HepG2 (cell line): ENCODE measurements around the gene PPIL3. TPM values are rescaled to one million over a fixed set of nuclear protein-coding genes. Genes with fewer than 3 reads are reported as not detected.

ENCODE experiments used
- AKAP8 ChIP-seq: sonication (generic); formaldehyde crosslinking; IDR thresholded peaks from 2 replicates; pipeline ENCODE4 v1.5.1; 2020; ENCODE audit warnings: mild to moderate bottlenecking, missing genetic modification reagents
- ARNT ChIP-seq: fragments of 450-650 bp; IDR thresholded peaks from 2 replicates; pipeline ENCODE4 v1.6.1; 2017
- CHCHD3 ChIP-seq: sonication (generic); formaldehyde crosslinking; IDR thresholded peaks from 2 replicates; pipeline ENCODE4 v1.8.0; 2022; ENCODE audit warnings: mild to moderate bottlenecking, missing genetic modification reagents, moderate library complexity
- CREBL2 ChIP-seq: sonication (generic); formaldehyde crosslinking; IDR thresholded peaks from 2 replicates; pipeline ENCODE4 v1.8.1; 2023; ENCODE audit warnings: missing genetic modification reagents, mild to moderate bottlenecking, borderline replicate concordance
- FOXO1 ChIP-seq: sonication (generic); formaldehyde crosslinking; IDR thresholded peaks from 2 replicates; pipeline ENCODE4 v1.4.0; 2020; ENCODE audit warnings: missing genetic modification reagents
- KDM6A ChIP-seq: IDR thresholded peaks from 2 replicates; pipeline ENCODE4 v1.6.1; 2016; ENCODE audit warnings: low read depth
- NONO ChIP-seq, 2 experiments: fragments of 450-650 bp in 1 of 2; sonication (generic) in 1 of 2; formaldehyde crosslinking in 1 of 2; IDR thresholded peaks in 1 of 2; conservative IDR thresholded peaks in 1 of 2; 2 replicates each; pipeline versions ENCODE4 v1.6.1 to v1.8.0; 2017 to 2022; ENCODE audit warnings: mild to moderate bottlenecking in 1 of 2, missing genetic modification reagents in 1 of 2, moderate library complexity in 1 of 2
- PBX3 ChIP-seq: sonication (generic); formaldehyde crosslinking; IDR thresholded peaks from 2 replicates; pipeline ENCODE4 v1.8.1; 2023; ENCODE audit warnings: missing genetic modification reagents, inconsistent platforms, borderline replicate concordance
- PITX1 ChIP-seq: sonication (generic); formaldehyde crosslinking; IDR thresholded peaks from 2 replicates; pipeline ENCODE4 v1.5.1; 2020; ENCODE audit warnings: mild to moderate bottlenecking, missing genetic modification reagents
- UBTF ChIP-seq: sonication (generic); formaldehyde crosslinking; IDR thresholded peaks from 2 replicates; pipeline ENCODE4 v1.4.0; 2020; ENCODE audit warnings: mild to moderate bottlenecking, missing genetic modification reagents
- ZBTB7A ChIP-seq: sonication (generic); formaldehyde crosslinking; IDR thresholded peaks from 2 replicates; pipeline ENCODE4 v1.8.0; 2022; ENCODE audit warnings: mild to moderate bottlenecking, missing genetic modification reagents
- ZNF235 ChIP-seq: sonication (generic); formaldehyde crosslinking; IDR thresholded peaks from 2 replicates; pipeline ENCODE4 v1.8.1; 2023; ENCODE audit warnings: mild to moderate bottlenecking, missing genetic modification reagents, borderline replicate concordance
- ZNF350 ChIP-seq: sonication (generic); formaldehyde crosslinking; IDR thresholded peaks from 2 replicates; pipeline ENCODE4 v1.4.0; 2020; ENCODE audit warnings: mild to moderate bottlenecking, low read depth, missing genetic modification reagents, borderline replicate concordance
- ZNF501 ChIP-seq: sonication (generic); formaldehyde crosslinking; IDR thresholded peaks from 2 replicates; pipeline ENCODE4 v1.5.1; 2020; ENCODE audit warnings: mild to moderate bottlenecking, moderate library complexity, missing genetic modification reagents
- ZNF614 ChIP-seq: IDR thresholded peaks from 2 replicates; pipeline ENCODE4 v1.6.1; 2018; ENCODE audit warnings: missing biosample characterization, missing genetic modification reagents, inconsistent platforms, borderline replicate concordance
- ZSCAN29 ChIP-seq: sonication (generic); formaldehyde crosslinking; conservative IDR thresholded peaks from 2 replicates; pipeline ENCODE4 v1.4.0; 2020; ENCODE audit warnings: mild to moderate bottlenecking, missing genetic modification reagents
- polyA plus RNA-seq, 8 experiments: library from polyadenylated mRNA; depleted of rRNA in 3 of 8; stranded (reverse) in 7 of 8; unstranded in 1 of 8; fragments of >200 nt; fragmentation: Illumina TruSeq in 4 of 8; extraction: Trizol in 4 of 8; gene quantifications; 2 replicates each; pipeline versions ENCODE4 v1.2.1 to v1.2.3, GENCODE V29; 2011 to 2016; ENCODE audit warnings: low read depth in 4 of 8, missing spikeins in 1 of 8, mixed read lengths in 1 of 8; ENCODE audit not compliant: insufficient read depth in 1 of 8
- total RNA-seq, 5 experiments: library from RNA; depleted of rRNA; stranded (reverse); fragments of >200 nt; fragmentation: Illumina TruSeq; extraction: Trizol; gene quantifications; 2 replicates each; pipeline ENCODE4 v1.2.3, GENCODE V29; 2016; ENCODE audit warnings: low read depth in 1 of 5
- TF ChIP-seq, protein P1 (sequence below): sonication (generic); formaldehyde crosslinking; IDR thresholded peaks from 2 replicates; pipeline ENCODE4 v1.5.0; 2020; ENCODE audit warnings: mild to moderate bottlenecking, missing genetic modification reagents
- TF ChIP-seq, protein P2 (sequence below): fragments of 450-650 bp; IDR thresholded peaks from 2 replicates; pipeline ENCODE4 v1.6.1; 2017
- TF ChIP-seq, protein P3 (sequence below), 2 experiments: fragments of 450-650 bp in 1 of 2; sonication (generic) in 1 of 2; formaldehyde crosslinking; IDR thresholded peaks; 2 replicates each; pipeline versions ENCODE4 v1.5.0 to v1.8.0; 2020 to 2022; ENCODE audit warnings: mild to moderate bottlenecking in 1 of 2, missing genetic modification reagents in 1 of 2

PPIL3 gene
- total and polyA plus RNA-seq, 2 of the 13 experiments (the other 11 are each of a cell fraction or from before 2014, with no cell fraction given): 98.7 to 107 TPM

DNA sequence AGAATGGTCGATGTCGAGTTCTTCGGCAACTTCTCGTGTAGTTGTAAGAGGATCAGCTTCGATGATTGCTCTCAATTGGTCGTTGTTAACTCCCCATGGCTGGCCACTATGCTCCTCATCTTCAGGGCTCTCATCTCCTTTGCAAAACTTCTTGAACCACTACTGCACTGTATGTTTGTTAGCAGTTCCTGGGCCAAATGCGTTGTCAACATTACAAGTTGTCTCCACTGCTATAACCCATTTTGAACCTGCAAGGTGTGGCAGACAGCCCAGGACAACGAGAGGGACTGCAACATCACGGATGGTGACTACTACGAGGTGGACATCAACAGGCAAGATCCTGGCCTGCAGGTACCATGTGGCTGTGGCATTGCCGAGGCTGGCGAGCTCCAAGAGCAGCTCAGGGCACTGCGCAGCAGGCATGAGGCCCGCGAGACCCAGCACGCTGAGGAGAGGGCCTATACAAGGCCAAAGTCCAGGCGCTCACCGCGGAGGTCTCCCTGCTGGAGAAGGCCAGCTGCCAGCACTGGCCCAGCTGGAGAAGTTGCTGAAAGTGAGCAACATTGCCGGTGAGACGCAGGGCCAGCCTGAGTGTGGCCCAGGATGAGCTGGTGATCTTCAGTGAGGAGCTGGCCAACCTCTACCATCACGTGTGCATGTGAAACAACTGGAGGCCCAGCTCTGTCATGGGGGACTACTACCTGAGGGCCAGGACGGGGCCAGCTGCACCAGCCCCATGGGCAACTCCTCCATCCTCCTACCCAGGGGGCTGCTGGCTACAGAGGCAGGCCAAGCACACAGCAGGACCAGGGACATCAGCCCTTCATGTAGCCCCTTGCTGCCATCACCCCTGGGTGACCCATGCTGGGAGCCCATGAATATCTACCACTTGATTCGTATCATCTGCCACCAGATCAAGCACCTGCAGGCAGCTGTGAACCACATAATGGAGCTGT, 44.6 kb downstream of the PPIL3 start (continued):
- TF ChIP-seq UBTF (CRISPR knock-in tag) (peak; percentile 80), ZNF235 (CRISPR knock-in tag) (0 out of 2 replicates have a peak, but pooled peaks have one; percentile 54), ZNF350 (CRISPR knock-in tag) (peak; percentile 66; the same call in 1 of the 2 replicates), AKAP8 (no peak), PITX1 (CRISPR knock-in tag) (peak; percentile 71), ARNT (no peak), ZNF501 (CRISPR knock-in tag) (peak; percentile 79), ZSCAN29 (CRISPR knock-in tag) (no peak), FOXO1 (CRISPR knock-in tag) (no peak; the same call in 1 of the 2 replicates), KDM6A (CRISPR knock-in tag) (no peak), NONO (IDR thresholded peaks at IDR 0.05) (no peak), NONO (CRISPR knock-in tag; conservative IDR thresholded peaks at IDR 0.05) (0 out of 2 replicates have a peak, but pooled peaks have one; percentile 44), CHCHD3 (CRISPR knock-in tag) (peak; percentile 95), ZNF614 (CRISPR knock-in tag) (0 out of 2 replicates have a peak, but pooled peaks have one; percentile 17), PBX3 (CRISPR knock-in tag) (no peak), CREBL2 (peak; percentile 78; the same call in 1 of the 2 replicates), ZBTB7A (CRISPR knock-in tag) (peak; percentile 95)
- TF ChIP-seq, protein P1, sequence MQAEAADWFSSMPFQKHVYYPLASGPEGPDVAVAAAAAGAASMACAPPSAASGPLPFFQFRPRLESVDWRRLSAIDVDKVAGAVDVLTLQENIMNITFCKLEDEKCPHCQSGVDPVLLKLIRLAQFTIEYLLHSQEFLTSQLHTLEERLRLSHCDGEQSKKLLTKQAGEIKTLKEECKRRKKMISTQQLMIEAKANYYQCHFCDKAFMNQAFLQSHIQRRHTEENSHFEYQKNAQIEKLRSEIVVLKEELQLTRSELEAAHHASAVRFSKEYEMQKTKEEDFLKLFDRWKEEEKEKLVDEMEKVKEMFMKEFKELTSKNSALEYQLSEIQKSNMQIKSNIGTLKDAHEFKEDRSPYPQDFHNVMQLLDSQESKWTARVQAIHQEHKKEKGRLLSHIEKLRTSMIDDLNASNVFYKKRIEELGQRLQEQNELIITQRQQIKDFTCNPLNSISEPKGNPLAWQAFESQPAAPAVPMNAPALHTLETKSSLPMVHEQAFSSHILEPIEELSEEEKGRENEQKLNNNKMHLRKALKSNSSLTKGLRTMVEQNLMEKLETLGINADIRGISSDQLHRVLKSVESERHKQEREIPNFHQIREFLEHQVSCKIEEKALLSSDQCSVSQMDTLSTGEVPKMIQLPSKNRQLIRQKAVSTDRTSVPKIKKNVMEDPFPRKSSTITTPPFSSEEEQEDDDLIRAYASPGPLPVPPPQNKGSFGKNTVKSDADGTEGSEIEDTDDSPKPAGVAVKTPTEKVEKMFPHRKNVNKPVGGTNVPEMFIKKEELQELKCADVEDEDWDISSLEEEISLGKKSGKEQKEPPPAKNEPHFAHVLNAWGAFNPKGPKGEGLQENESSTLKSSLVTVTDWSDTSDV (CRISPR knock-in tag): peak; percentile 87; the same call in 1 of the 2 replicates
- TF ChIP-seq, protein P2, sequence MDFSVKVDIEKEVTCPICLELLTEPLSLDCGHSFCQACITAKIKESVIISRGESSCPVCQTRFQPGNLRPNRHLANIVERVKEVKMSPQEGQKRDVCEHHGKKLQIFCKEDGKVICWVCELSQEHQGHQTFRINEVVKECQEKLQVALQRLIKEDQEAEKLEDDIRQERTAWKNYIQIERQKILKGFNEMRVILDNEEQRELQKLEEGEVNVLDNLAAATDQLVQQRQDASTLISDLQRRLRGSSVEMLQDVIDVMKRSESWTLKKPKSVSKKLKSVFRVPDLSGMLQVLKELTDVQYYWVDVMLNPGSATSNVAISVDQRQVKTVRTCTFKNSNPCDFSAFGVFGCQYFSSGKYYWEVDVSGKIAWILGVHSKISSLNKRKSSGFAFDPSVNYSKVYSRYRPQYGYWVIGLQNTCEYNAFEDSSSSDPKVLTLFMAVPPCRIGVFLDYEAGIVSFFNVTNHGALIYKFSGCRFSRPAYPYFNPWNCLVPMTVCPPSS: no peak
- TF ChIP-seq, protein P3, sequence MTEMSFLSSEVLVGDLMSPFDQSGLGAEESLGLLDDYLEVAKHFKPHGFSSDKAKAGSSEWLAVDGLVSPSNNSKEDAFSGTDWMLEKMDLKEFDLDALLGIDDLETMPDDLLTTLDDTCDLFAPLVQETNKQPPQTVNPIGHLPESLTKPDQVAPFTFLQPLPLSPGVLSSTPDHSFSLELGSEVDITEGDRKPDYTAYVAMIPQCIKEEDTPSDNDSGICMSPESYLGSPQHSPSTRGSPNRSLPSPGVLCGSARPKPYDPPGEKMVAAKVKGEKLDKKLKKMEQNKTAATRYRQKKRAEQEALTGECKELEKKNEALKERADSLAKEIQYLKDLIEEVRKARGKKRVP (CRISPR knock-in tag; IDR thresholded peaks at IDR 0.05): no peak
